Ovary (tissue), 3 donors: ENCODE results near the gene ENTPD2.

Source experiments
- CTCF ChIP-seq, 3 donors: fragments of 450-650 bp in 2 of 3; fragments of 200-600 bp in 1 of 3; IDR thresholded peaks; one replicate each; pipeline versions ENCODE4 v1.5.1 to v1.8.0; 2016 to 2022; ENCODE audit warnings: antibody characterized with exemption in 3 of 3, mild to moderate bottlenecking in 1 of 3
- POLR2A ChIP-seq: fragments of 450-650 bp; IDR thresholded peaks from one replicate; pipeline ENCODE4 v1.6.1; 2017; ENCODE audit warnings: antibody characterized with exemption, mild to moderate bottlenecking, moderate library complexity
- donor health status: DM: no; HTN: no; CAD: no.

- TF ChIP-seq CTCF (IDR thresholded peaks at IDR 0.05) (no peak), POLR2A (no peak)
These were observed 8.4 kb downstream of the ENTPD2 start for GRCh38 chr9:137045294-137046087.
